PFSK-1 (cell line): Measurements from ENCODE around the gene UNC13C.

Experiments used
- FOXP2 ChIP-seq: optimal IDR thresholded peaks from 2 replicates; pipeline ENCODE3; 2011; ENCODE audit warnings: borderline replicate concordance, control low read depth, inconsistent platforms; ENCODE audit not compliant: insufficient read depth; ENCODE audit errors: extremely low read length, extremely low read depth
- POLR2AphosphoS5 ChIP-seq: IDR thresholded peaks from 2 replicates; pipeline ENCODE4 v1.6.1; 2012; ENCODE audit warnings: low read depth, mild to moderate bottlenecking, control low read depth, low read length, moderate library complexity
- REST ChIP-seq, 2 experiments: IDR thresholded peaks; 2 replicates each; pipeline versions ENCODE4 v1.6.1 to v1.8.0; 2011 to 2012; ENCODE audit warnings: low read depth in 2 of 2, low read length in 2 of 2, control low read depth in 1 of 2, inconsistent platforms in 1 of 2, mild to moderate bottlenecking in 1 of 2, moderate library complexity in 1 of 2; ENCODE audit not compliant: insufficient read depth in 1 of 2
- SIN3A ChIP-seq: IDR thresholded peaks from 2 replicates; pipeline ENCODE4 v1.6.1; 2012; ENCODE audit warnings: mild to moderate bottlenecking, low read length, moderate library complexity, borderline replicate concordance; ENCODE audit not compliant: insufficient read depth
- TAF1 ChIP-seq: IDR thresholded peaks from 2 replicates; pipeline ENCODE4 v1.6.1; 2012; ENCODE audit warnings: low read length, control low read depth, borderline replicate concordance; ENCODE audit not compliant: insufficient read depth

DNA sequence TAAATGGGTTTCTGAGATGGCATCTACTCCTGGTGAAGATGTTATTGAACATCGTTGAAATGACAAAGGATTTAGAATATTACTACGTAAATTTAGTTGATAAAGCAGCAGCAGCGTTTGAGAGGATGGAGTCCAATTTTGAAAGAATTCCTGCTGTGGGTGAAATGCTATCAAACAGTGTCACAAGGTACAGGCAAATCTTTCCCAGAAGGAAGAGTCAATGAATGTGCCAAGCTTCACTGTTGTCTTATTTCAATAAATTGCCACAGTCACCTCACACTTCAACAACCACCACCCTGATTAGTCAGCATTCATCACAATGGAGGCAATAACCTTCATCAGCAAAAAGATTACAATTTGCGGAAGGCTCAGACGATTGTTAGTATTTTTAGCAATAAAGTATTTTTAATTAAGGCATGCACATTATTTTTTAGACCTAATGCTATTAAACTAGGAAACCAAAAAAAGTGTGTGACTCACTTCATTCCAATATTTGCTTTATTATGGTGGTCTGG lies 142.8 kb downstream of the UNC13C start:
- no peak for TF ChIP-seq TAF1
- TF ChIP-seq POLR2AphosphoS5: no peak
- no peak for TF ChIP-seq FOXP2
- TF ChIP-seq REST (IDR thresholded peaks at IDR 0.05; ENCODE audit: insufficient read depth in 1 of 2, low read depth in 2 of 2, low read length in 2 of 2): no peak
- TF ChIP-seq SIN3A: no peak
